Measurements from ENCODE around the gene ANKRD40.

GRCh38 chr17:50686494-50687199, 21.1 kb downstream of the ANKRD40 start:
- TF ChIP-seq POLR2AphosphoS5 (IDR thresholded peaks at IDR 0.05; ENCODE audit: low read depth, low read length) (no peak), TAF1 (IDR thresholded peaks at IDR 0.05; ENCODE audit: low read depth, low read length) (no peak), POLR2A (IDR thresholded peaks at IDR 0.05; ENCODE audit: low read depth, low read length) (no peak), PAX5 (IDR thresholded peaks at IDR 0.05; ENCODE audit: insufficient read depth, low read length, severe bottlenecking) (no peak)

Data from GM12891 (cell line).